Activated CD4-positive, alpha-beta T cell treated with anti-CD3 and anti-CD28 coated beads, Interleukin-2, amount 50 U/mL, for 24 hours (primary cell): ENCODE data around the gene SLC7A5.
"Not testable (repeated sequence)": the region's sequence is repeated elsewhere in the genome, so short reads cannot be mapped to it uniquely, and the experiment has no call there.

Source experiments
- DNase-seq, 2 donors: peaks; one replicate each; pipeline ENCODE4 v3.0.0-alpha.2; 2020; ENCODE audit warnings: low read depth in 1 of 2, low spot score in 1 of 2

Gene SLC7A5

DNA sequence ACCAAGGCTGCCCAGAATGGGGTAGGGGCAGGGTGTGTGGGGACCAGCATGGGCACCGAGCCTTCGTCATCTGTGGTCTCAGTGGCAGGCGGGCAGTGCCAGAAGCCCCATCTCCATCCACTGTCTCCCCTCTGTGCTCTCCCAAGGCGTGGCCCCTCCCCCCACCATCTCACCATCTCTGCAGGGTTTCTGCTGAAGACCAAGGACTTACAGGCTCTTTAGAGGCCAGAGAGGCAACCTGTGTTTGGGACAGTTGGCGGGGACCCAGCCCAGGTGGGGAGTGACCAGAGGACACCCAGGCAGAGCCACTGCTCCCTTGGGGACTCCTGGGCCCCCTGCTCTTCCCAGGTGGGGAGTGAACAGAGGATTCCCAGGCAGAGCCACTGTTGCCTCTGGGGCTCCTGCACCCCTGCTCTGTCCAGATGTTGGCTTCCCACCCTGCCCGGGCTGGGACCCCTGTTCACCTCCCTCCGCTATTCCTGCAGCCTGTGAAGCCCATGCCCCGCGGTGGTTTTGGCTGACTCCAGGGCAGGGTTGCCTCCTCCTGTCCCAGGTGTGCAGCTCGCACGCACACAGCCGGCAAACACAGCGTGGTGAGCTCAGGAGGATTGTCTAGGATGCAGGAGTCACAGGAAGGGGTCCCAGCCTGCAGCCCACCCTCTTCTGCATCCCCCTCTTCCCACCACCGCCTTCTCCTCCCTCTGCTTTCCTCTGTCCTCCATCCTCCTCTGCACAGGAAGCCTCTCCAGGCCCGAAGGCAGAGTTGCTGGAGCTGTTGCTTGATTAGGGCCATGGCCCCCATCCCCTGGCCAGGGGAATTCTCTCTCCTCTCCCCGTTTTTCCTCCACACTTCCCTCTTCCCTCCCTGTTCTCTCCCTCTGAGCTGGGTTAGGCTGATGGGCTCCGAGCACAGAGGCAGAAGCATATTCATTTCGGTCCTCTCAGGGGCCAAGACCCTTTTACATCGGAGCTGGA is 45.0 kb downstream of the SLC7A5 start:
- DNase-seq = no peak

DNA sequence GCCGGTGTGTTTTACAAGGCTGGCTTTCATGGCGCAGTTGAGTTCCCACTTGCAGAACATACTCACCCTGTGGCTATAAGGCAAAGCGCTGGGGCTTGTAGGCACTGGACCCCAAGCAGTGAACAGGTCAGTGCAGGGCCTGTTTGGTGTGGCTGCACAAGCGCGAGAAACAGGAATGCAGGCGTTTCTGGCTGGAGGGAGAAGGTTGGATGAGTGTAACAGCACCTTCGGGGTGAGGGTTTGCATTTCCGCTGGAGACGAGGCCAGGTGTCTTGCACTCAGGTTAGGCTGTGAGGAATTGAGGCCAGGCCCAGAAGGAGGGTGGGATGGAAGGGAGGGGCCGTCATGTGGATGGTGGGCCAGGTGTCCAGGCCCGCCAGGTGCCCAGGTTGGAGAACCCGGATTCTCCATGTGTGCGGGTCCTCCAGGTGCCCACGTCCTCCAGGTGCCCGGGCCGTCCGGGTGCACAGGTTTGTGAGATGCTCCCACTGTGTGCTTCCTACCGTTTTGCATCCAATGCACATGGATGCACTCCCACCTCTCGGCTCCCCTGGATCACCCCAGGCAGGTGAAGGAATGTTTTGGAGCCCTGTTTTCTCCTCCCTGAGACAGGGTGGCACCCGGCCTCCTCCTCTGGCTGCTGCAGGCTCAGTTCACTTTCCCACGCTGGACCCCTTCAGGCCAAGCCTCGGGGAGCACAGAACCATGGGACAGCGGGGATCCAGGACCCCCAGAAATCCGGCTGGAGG is 46.0 kb downstream of the SLC7A5 start:
- no peak for DNase-seq

GRCh38 chr16:87822108-87822970 is 47.0 kb downstream of the SLC7A5 start:
- DNase-seq = no peak

GRCh38 chr16:87821376-87822107 is 47.8 kb downstream of the SLC7A5 start:
- no peak for DNase-seq

- no peak for DNase-seq
Observed at GRCh38 chr16:87819983-87820382, 49.3 kb downstream of the SLC7A5 start.

DNA sequence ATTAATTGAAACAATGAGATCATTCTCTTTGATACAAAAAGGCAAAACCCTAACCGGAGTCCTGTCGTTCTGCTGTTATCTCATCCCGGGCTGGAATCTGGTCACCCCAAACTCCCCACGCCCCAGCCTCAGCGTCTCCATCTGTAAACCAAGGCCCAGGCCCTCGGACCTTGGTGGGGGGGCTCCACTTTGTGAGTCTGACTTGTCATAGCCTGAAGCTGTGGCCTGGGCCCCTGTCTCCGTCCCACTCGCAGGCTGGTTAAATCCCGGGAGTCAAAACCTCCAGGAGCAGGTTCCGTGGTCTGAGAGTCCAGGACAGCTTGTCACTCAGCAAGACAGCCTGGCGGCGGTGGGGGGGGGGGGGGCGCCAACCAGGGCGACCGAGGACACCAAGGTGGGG is 50.0 kb downstream of the SLC7A5 start:
- no peak for DNase-seq

GRCh38 chr16:87818533-87819161 is 50.7 kb downstream of the SLC7A5 start:
- no peak for DNase-seq

GRCh38 chr16:87817910-87818309 is 51.4 kb downstream of the SLC7A5 start:
- DNase-seq = no peak

GRCh38 chr16:87817370-87817769 is 51.9 kb downstream of the SLC7A5 start:
- DNase-seq = not testable (repeated sequence)

DNA sequence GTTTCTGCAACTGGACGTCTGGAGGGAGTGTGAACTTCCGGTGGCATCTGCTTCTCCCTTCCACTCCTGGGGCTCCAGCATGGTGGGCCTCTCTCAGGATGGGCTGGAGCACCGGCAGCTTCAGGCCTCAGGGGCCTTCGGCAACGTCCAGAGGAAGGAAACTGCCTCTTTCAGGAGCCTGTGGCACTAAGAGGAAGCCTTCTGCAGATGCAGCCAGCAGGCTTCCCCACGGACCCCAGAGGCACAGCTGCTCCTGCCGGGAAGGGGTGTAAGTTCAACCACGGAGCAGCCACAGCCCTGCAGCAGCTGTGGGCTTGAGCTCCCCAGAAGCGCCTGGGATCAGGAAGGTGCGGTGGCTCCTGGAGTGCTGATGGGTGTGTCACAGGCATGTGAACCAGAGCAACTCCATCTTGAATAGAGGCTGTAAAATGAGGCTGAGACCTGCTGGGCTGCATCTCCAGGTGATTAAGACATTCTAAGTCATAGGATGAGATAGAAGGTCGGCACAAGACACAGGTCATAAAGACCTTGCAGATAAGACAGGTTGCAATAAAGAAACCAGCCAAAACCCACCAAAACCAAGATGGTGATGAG is 52.7 kb downstream of the SLC7A5 start:
- DNase-seq = no peak

- DNase-seq = no peak
Observed at GRCh38 chr16:87815567-87815966, 53.7 kb downstream of the SLC7A5 start.

GRCh38 chr16:87812200-87812656 is 57.1 kb downstream of the SLC7A5 start:
- no peak for DNase-seq

- not testable (repeated sequence) for DNase-seq
Observed at GRCh38 chr16:87811454-87811853, 57.9 kb downstream of the SLC7A5 start.

DNA sequence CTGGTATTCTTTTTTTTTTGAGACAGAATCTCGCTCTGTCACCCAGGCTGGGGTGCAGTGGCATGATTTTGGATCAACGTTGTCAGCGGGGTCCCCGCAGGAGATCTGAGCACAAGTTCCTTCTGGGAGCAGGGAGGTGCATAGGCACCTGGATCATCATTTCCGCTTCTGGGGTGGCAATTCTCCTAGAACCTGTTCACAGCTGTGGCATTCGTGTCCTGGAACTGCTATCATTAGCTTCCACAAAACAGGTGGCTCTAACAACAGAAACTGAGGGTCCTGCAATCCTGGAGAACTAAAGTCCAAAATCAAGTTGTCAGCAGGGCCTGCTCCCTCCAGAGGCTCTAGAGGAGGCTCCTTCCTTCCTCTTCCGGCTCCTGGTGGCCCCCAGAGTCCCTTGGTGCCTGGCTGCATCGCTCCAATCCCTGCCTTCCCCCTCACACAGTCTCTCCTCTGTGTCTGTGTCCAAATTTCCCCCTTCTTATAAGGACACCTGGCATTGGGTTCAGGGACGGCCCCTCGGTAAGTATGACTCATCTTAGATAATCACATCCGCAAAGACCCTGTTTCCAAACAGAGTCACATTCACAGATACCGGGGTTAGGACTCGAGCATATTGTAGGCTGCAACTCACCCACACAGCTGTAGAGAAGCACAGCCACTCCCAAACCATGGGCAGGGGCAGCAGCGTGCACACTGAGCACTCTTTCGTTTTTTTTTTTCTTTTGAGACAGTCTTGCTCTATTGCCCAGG is 60.0 kb downstream of the SLC7A5 start:
- no peak for DNase-seq

- DNase-seq = no peak
Observed at GRCh38 chr16:87808108-87808507, 61.2 kb downstream of the SLC7A5 start.

- no peak for DNase-seq
Observed at GRCh38 chr16:87806641-87807546, 62.4 kb downstream of the SLC7A5 start.

DNA sequence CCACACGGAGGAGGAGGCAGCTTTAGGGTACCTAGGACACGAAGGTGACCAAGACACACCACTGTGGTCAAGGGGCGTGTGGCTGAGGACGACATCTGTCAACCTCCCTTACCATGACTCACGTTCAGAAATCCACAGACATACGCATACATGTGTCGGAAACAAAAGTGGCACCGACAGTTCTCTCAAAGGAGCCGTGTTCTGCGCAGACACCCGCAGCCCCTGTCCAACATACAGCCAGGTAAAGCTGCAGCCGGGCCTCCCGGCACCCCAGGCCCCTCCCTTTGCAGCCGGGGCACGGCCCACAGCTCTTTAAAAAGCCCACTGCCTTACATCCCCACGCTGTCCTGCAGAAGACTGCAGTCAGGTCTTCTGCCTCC is 63.1 kb downstream of the SLC7A5 start:
- no peak for DNase-seq

DNA sequence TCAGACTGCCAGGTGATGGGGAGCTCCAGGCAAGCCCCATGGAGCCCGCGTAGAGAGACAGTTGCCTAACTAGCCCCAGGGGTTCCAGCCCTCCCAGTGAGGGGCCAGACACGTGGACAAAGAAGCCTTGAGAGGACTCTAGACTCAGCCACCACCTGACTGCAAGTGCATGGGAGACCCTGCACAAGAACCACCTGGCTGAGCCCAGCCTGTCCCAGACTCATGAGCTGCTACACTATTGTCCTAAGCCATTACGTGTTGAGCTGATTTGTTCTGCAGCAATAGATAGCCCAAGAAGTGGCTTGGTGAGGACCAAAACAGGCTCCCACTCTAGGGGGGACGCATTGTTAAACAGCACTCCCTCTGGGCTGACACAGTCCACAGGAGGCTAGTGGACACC is 65.9 kb downstream of the SLC7A5 start:
- DNase-seq = no peak
